ENCODE data around the gene DNM3.

DNA sequence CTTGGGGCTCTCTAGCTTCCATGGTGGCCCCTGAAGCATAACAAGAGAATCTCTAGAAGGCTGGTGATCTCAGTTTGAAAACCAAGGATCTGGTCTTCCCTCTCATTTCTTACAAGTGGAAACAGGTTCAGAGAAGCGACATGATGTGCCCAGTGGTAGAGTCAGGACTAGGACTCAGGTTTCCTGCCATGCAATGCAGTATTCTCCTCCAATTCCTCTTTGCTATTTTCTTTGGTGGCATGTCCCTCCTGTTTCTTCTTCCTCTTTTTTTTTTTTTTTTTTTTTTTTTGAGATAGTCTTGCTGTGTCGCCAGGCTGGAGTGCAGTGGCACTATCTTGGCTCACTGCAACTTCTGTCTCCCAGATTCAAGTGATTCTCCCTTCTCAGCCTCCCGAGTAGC, 383.6 kb downstream of the DNM3 start:
- TF ChIP-seq CTCF (conservative IDR thresholded peaks at IDR 0.05; ENCODE audit: low read depth in 2 of 2) (no peak), EZH2 (IDR thresholded peaks at IDR 0.05; ENCODE audit: low read depth, unreplicated experiment) (no peak), POLR2AphosphoS5 (IDR thresholded peaks at IDR 0.05; ENCODE audit: low read depth) (no peak), REST (IDR thresholded peaks at IDR 0.05; ENCODE audit: unreplicated experiment) (no peak), ETS1 (IDR thresholded peaks at IDR 0.05) (no peak), EZH2phosphoT487 (IDR thresholded peaks at IDR 0.05; ENCODE audit: unreplicated experiment) (no peak), CREB1 (CRISPR knock-in tag; IDR thresholded peaks at IDR 0.05; ENCODE audit: low read depth) (no peak), JUNB (IDR thresholded peaks at IDR 0.05; ENCODE audit: unreplicated experiment) (no peak), ZNF331 (CRISPR knock-in tag; IDR thresholded peaks at IDR 0.05; ENCODE audit: low read depth) (no peak), ZNF462 (CRISPR knock-in tag; IDR thresholded peaks at IDR 0.05) (no peak), NANOG (IDR thresholded peaks at IDR 0.05; ENCODE audit: borderline replicate concordance) (no peak)
